Inferior parietal cortex (tissue), 1 donor: ENCODE results near the gene MACROD2.
A peak's percentile ranks its signal among the peaks of the same experiment; 100 is the strongest.

Experiments used
- DNase-seq: peaks from one replicate; pipeline ENCODE4 v3.0.0-alpha.2; 2016; ENCODE audit errors: extremely low spot score

The MACROD2 gene

GRCh38 chr20:15654208-15654649 lies 1658.9 kb downstream of the MACROD2 start:
- peak; percentile 67 for DNase-seq

GRCh38 chr20:15655295-15655874 lies 1660.1 kb downstream of the MACROD2 start:
- DNase-seq: no peak

GRCh38 chr20:15656124-15656523 lies 1660.8 kb downstream of the MACROD2 start:
- no peak for DNase-seq

- no peak for DNase-seq
Observed at GRCh38 chr20:15658295-15658694, 1663.0 kb downstream of the MACROD2 start.

- no peak for DNase-seq
Observed at GRCh38 chr20:15673206-15673605, 1677.9 kb downstream of the MACROD2 start.

- no peak for DNase-seq
Observed at GRCh38 chr20:15674253-15675060, 1679.1 kb downstream of the MACROD2 start.

GRCh38 chr20:15675061-15675514 lies 1679.8 kb downstream of the MACROD2 start:
- DNase-seq: no peak

- no peak for DNase-seq
Observed at GRCh38 chr20:15675813-15676484, 1680.6 kb downstream of the MACROD2 start.

- no peak for DNase-seq
Observed at GRCh38 chr20:15676815-15677214, 1681.5 kb downstream of the MACROD2 start.

- no peak for DNase-seq
Observed at GRCh38 chr20:15682690-15683089, 1687.4 kb downstream of the MACROD2 start.

GRCh38 chr20:15692570-15692969 lies 1697.3 kb downstream of the MACROD2 start:
- DNase-seq: no peak

GRCh38 chr20:15699431-15700146 lies 1704.3 kb downstream of the MACROD2 start:
- DNase-seq: no peak

GRCh38 chr20:15700147-15700765 lies 1704.9 kb downstream of the MACROD2 start:
- DNase-seq: no peak

GRCh38 chr20:15702161-15702560 lies 1706.8 kb downstream of the MACROD2 start:
- DNase-seq: no peak

- DNase-seq: no peak
Observed at GRCh38 chr20:15703171-15703911, 1708.0 kb downstream of the MACROD2 start.

- DNase-seq: no peak
Observed at GRCh38 chr20:15705975-15706374, 1710.7 kb downstream of the MACROD2 start.

GRCh38 chr20:15706719-15707118 lies 1711.4 kb downstream of the MACROD2 start:
- no peak for DNase-seq

GRCh38 chr20:15708984-15709598 lies 1713.8 kb downstream of the MACROD2 start:
- no peak for DNase-seq

- no peak for DNase-seq
Observed at GRCh38 chr20:15710636-15711035, 1715.3 kb downstream of the MACROD2 start.

GRCh38 chr20:15711177-15711576 lies 1715.9 kb downstream of the MACROD2 start:
- no peak for DNase-seq
